GM12892 (cell line): ENCODE results near the gene MACROD2.

Experiments used
- POLR2A ChIP-seq: IDR thresholded peaks from 2 replicates; pipeline ENCODE4 v1.6.1; 2011; ENCODE audit warnings: low read depth, low read length, control low read depth
- POLR2AphosphoS5 ChIP-seq: IDR thresholded peaks from 2 replicates; pipeline ENCODE4 v1.6.1; 2011; ENCODE audit warnings: low read depth, low read length, control low read depth
- TAF1 ChIP-seq: IDR thresholded peaks from 2 replicates; pipeline ENCODE4 v1.6.1; 2011; ENCODE audit warnings: low read depth, mild to moderate bottlenecking, control low read depth, low read length, borderline replicate concordance

GRCh38 chr20:15030826-15031225, 1035.5 kb downstream of the MACROD2 start:
- TF ChIP-seq POLR2A: no peak
- TF ChIP-seq POLR2AphosphoS5: no peak
- TF ChIP-seq TAF1: no peak
